Activated naive CD8-positive, alpha-beta T cell treated with anti-CD3 and anti-CD28 coated beads, Interleukin-2, amount 50 U/mL, for 24 hours (primary cell): ENCODE measurements around the gene WNT9A.

Experiments
- ATAC-seq: fragments of 150-1000 bp; cut with Tn5 transposase; one replicate; pipeline ENCODE4 v1.10.0; 2021
- DNase-seq: peaks from one replicate; pipeline ENCODE4 v3.0.0; 2021
- H3K27ac Mint-ChIP-seq: one replicate; pipeline ENCODE4 v1.8.0; 2021; ENCODE audit warnings: mild to moderate bottlenecking, mixed read lengths
- H3K27me3 Mint-ChIP-seq: one replicate; pipeline ENCODE4 v1.8.0; 2021; ENCODE audit warnings: mixed read lengths
- H3K36me3 Mint-ChIP-seq: one replicate; pipeline ENCODE4 v1.8.0; 2021; ENCODE audit warnings: low read depth, mixed read lengths
- H3K4me1 Mint-ChIP-seq: one replicate; pipeline ENCODE4 v1.8.0; 2021; ENCODE audit warnings: mixed read lengths
- H3K4me3 Mint-ChIP-seq: one replicate; pipeline ENCODE4 v1.8.0; 2021; ENCODE audit warnings: mild to moderate bottlenecking, moderate library complexity, mixed read lengths
- H3K9me3 Mint-ChIP-seq: one replicate; pipeline ENCODE4 v1.8.0; 2021; ENCODE audit warnings: mixed read lengths

The WNT9A gene

DNA sequence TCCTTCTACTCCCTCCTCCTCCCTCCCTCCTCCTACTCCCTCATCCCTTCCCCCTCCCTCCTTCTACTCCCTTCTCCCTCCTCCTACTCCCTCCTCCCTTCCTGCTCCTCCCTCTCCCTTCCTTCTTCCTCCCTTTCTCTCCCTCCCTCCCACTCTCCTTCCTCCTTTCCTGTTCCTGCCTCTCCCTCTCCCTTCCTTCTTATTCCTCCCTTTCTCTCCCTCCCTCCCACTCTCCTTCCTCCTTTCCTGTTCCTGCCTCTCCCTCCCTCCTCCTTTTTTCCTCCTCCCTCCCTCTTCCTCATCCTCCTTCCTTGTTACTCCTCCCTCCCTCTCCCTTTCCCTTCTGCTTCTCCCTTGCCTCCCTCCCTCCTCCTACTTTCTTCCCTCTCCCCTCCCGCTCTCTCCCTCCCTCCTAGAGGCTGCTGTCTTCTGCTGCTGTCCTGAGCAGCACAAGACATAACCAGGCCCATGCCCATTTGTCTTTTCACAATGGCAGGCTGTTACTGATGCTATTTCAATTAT lies 41.1 kb downstream of the WNT9A start:
- H3K4me1 Mint-ChIP-seq: no peaks in the 10 kb centered on the region
- H3K27me3 Mint-ChIP-seq: no peaks in the 10 kb centered on the region
- ATAC-seq: no peak
- DNase-seq: no peak
- H3K27ac Mint-ChIP-seq: no peak overlapping the region
- no peaks in the 10 kb centered on the region for H3K9me3 Mint-ChIP-seq
- H3K36me3 Mint-ChIP-seq: no peaks in the 10 kb centered on the region
- H3K4me3 Mint-ChIP-seq: no peak overlapping the region

DNA sequence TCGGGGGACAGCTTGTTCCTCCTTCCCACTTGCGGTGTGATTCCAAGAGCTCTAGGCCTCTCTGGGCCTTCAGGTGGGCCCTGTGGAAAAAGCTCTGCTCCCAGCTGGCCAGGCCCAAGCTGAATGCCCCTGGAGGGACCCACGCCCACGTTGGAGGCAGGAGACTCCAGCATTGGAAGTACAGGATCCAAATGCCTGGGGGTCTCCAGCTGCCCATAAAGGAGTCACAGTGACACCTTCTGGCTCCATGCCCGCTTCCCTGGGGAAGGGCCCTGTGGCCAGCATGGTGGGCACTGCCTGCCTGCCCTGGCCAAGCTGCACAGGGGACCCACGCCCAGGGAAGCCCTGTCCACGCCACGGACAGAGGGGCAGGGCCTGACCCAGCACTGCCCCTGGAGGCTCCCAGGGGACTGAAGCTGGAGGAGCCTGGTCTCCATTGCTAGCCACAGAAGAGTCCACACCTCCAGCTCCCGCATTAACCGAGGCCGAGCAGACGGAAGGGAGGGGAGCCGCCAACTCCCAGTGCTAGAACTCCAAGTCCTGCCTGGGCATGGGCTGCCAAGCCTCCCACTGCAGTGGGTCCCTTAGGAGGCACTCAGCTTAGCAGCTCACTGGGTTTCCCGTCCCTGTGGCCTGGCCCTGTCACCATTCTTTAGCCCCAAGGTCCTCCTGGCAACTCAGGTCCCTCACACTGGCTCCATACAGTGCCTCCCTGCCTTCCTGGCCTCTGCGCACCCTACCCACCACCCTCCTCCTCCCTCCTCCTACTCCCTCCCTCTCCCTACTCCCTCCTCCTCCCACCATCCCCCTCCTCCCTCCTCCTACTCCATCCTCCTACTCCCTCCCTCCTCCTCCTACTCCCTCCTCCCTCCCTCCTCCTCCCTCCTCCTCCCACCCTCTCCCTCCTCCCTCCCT lies 41.9 kb downstream of the WNT9A start:
- H3K27me3 Mint-ChIP-seq: no peaks in the 10 kb centered on the region

GRCh38 chr1:227904541-227905335 lies 43.0 kb downstream of the WNT9A start:
- no peak for ATAC-seq
- no peaks in the 10 kb centered on the region for H3K4me1 Mint-ChIP-seq
- H3K27ac Mint-ChIP-seq: no peak overlapping the region
- no peaks in the 10 kb centered on the region for H3K27me3 Mint-ChIP-seq
- no peak for DNase-seq
- H3K9me3 Mint-ChIP-seq: no peaks in the 10 kb centered on the region
- no peak overlapping the region for H3K4me3 Mint-ChIP-seq
- no peaks in the 10 kb centered on the region for H3K36me3 Mint-ChIP-seq

More for the DNA sequence above, 41.9 kb downstream of the WNT9A start:
- Mint-ChIP-seq H3K36me3 (no peaks in the 10 kb centered on the region), H3K4me3 (no peak overlapping the region), H3K27ac (no peak overlapping the region), H3K9me3 (no peaks in the 10 kb centered on the region), H3K4me1 (no peaks in the 10 kb centered on the region)
- ATAC-seq: no peak
- no peak for DNase-seq

GRCh38 chr1:227903614-227904501 lies 43.9 kb downstream of the WNT9A start:
- H3K4me1 Mint-ChIP-seq: no peaks in the 10 kb centered on the region
- no peaks in the 10 kb centered on the region for H3K9me3 Mint-ChIP-seq
- DNase-seq (no peak), ATAC-seq (no peak)
- H3K27me3 Mint-ChIP-seq: no peaks in the 10 kb centered on the region
- H3K4me3 Mint-ChIP-seq: no peak overlapping the region
- no peak overlapping the region for H3K27ac Mint-ChIP-seq
- no peaks in the 10 kb centered on the region for H3K36me3 Mint-ChIP-seq

DNA sequence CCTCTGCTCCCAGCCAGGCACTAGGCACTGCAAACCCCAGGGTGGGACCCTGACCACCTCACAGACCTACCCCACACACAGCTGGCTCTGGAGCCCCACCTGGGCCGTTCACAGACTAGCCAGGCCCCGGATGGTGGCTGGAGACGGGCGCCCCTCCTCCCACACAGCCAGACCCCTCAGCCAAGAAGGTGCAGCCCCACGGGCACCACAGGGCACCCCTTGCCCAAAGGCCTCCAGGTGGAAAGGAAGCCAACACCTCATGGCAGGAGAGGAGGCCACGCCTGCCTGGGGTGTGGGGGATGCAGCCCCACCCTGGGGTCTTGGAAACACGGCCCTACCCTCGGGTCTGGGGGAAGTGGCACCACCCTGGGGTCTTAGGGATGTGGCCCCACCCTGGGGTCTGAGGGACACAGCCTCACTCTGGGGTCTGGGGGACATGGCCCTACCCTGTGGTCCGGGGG lies 44.6 kb downstream of the WNT9A start:
- ATAC-seq (no peak), DNase-seq (no peak)
- Mint-ChIP-seq H3K27me3 (no peaks in the 10 kb centered on the region), H3K4me1 (peaks cover 2% of the 10 kb centered on the region), H3K4me3 (no peak overlapping the region), H3K36me3 (no peaks in the 10 kb centered on the region), H3K9me3 (no peaks in the 10 kb centered on the region), H3K27ac (no peak overlapping the region)

GRCh38 chr1:227902641-227902990 lies 45.1 kb downstream of the WNT9A start:
- ATAC-seq (no peak), DNase-seq (no peak)
- no peak overlapping the region for H3K4me3 Mint-ChIP-seq
- no peaks in the 10 kb centered on the region for H3K36me3 Mint-ChIP-seq
- H3K4me1 Mint-ChIP-seq: peaks cover 5% of the 10 kb centered on the region
- H3K27me3 Mint-ChIP-seq: no peaks in the 10 kb centered on the region
- H3K27ac Mint-ChIP-seq: no peak overlapping the region
- H3K9me3 Mint-ChIP-seq: no peaks in the 10 kb centered on the region

DNA sequence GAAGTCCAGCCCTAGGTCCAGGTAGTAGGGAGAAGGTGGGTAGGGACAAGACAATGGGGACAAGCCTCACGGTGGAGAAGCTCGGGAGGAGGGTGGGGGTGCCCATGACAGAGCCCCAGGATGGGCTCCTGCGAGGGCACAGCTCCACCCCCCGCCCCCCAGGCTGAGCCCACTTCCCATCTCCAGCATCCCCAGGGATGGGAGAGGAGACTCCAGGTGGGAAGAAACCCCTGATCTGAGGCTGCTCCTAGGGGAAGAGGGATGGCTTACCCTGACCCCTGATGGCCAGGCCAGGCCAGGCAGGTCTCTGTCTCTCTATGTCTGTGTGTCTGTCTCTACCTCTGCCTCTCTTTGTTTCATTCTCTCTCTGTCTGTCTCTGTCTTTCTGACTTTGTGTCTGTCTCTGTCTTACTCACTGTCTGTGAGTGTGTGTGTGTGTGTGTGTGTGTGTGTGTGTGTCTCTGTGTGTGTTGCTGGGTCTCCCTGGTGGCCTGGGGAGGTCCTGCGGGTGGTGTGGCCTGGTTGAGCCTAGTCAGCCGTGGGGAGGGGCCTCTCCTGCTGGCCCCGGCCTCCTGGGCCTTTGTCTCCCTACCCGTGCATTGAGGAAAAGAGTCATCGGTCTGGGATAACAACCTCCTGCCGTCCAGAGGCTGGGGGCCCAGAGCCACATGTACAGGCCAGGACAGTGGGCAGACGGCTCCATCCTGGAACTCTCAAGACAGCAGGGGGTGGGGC lies 45.7 kb downstream of the WNT9A start:
- DNase-seq: no peak

DNA sequence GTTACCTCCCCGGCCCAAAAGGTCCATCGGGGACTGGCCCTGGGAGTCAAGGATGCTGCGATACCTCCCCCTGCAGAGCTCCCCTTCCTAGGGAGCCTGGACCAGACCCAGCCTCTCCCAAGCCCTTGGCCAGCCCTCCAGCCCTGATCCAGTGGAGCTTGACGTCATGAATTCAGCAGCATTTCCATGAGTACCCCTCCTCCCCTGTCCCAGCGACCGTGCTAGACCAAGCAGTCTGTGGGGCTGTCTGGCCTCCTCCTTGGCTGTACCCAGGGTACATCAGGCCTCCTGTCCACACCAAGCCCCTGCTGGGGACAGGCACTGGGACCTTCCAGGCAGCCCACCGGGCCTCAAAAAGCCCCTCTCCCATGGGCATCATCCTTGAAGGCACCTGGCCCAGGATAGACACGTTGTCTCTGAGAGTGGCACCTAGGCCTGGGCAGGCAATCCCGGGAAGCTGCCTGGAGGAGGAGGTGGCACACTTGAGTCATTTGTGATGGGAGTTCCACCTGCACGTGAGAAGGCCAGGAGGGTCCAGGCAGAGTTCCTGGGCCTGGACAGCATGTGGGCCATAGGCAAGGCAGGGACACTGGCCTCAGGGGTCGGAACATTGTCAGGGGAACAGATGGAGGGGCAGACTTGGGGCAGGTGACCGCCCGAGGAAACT lies 46.4 kb downstream of the WNT9A start:
- H3K27me3 Mint-ChIP-seq: no peaks in the 10 kb centered on the region
- DNase-seq (no peak), ATAC-seq (no peak)
- no peaks in the 10 kb centered on the region for H3K9me3 Mint-ChIP-seq
- H3K4me1 Mint-ChIP-seq: peaks cover 6% of the 10 kb centered on the region
- H3K27ac Mint-ChIP-seq: no peak overlapping the region
- H3K36me3 Mint-ChIP-seq: no peaks in the 10 kb centered on the region
- no peak overlapping the region for H3K4me3 Mint-ChIP-seq

More for the DNA sequence above, 45.7 kb downstream of the WNT9A start:
- H3K36me3 Mint-ChIP-seq: no peaks in the 10 kb centered on the region
- no peak overlapping the region for H3K4me3 Mint-ChIP-seq
- no peak for ATAC-seq
- H3K27me3 Mint-ChIP-seq: no peaks in the 10 kb centered on the region
- H3K4me1 Mint-ChIP-seq: peaks cover 6% of the 10 kb centered on the region
- no peaks in the 10 kb centered on the region for H3K9me3 Mint-ChIP-seq
- no peak overlapping the region for H3K27ac Mint-ChIP-seq

DNA sequence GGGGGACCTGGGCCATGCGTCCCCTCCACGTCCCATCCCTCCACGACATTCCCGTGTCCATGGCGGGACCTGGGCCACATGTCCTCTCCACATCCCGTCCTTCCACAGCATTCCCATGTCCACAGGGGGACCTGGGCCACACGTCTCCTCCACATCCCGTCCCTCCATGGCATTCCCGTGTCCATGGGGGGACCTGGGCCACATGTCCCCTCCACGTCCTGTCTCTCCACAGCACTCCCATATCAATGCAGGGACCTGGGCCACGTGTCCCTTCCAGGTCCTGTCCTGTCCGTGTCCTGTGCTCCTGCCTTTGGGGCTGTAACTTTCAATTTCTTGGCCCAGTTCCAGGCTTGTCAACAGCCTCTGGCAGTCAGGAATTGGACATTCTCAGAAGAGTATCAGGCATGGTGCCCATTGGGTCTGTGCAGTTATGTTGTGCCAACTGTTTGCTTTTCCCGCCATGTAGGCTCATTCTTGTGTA lies 47.1 kb downstream of the WNT9A start:
- no peaks in the 10 kb centered on the region for H3K36me3 Mint-ChIP-seq
- no peaks in the 10 kb centered on the region for H3K9me3 Mint-ChIP-seq
- H3K27ac Mint-ChIP-seq: no peak overlapping the region
- no peak overlapping the region for H3K4me3 Mint-ChIP-seq
- ATAC-seq (no peak), DNase-seq (no peak)
- no peaks in the 10 kb centered on the region for H3K27me3 Mint-ChIP-seq
- peaks cover 6% of the 10 kb centered on the region for H3K4me1 Mint-ChIP-seq

GRCh38 chr1:227899820-227900449 lies 47.8 kb downstream of the WNT9A start:
- H3K36me3 Mint-ChIP-seq: no peaks in the 10 kb centered on the region
- H3K4me1 Mint-ChIP-seq: peaks cover 6% of the 10 kb centered on the region
- H3K9me3 Mint-ChIP-seq: no peaks in the 10 kb centered on the region
- ATAC-seq (no peak), DNase-seq (no peak)
- no peak overlapping the region for H3K27ac Mint-ChIP-seq
- H3K4me3 Mint-ChIP-seq: no peak overlapping the region
- H3K27me3 Mint-ChIP-seq: no peaks in the 10 kb centered on the region

- Mint-ChIP-seq H3K9me3 (no peaks in the 10 kb centered on the region), H3K36me3 (no peaks in the 10 kb centered on the region), H3K27me3 (no peaks in the 10 kb centered on the region), H3K4me1 (peaks cover 6% of the 10 kb centered on the region), H3K27ac (no peak overlapping the region), H3K4me3 (no peak overlapping the region)
- DNase-seq: no peak
- ATAC-seq: no peak
Observed at GRCh38 chr1:227899141-227899819, 48.5 kb downstream of the WNT9A start.

GRCh38 chr1:227898502-227899140 lies 49.1 kb downstream of the WNT9A start:
- no peak overlapping the region for H3K4me3 Mint-ChIP-seq
- no peaks in the 10 kb centered on the region for H3K27me3 Mint-ChIP-seq
- H3K9me3 Mint-ChIP-seq: no peaks in the 10 kb centered on the region
- no peak overlapping the region for H3K27ac Mint-ChIP-seq
- peaks cover 6% of the 10 kb centered on the region for H3K4me1 Mint-ChIP-seq
- DNase-seq (no peak), ATAC-seq (no peak)
- no peaks in the 10 kb centered on the region for H3K36me3 Mint-ChIP-seq
